GM06990 (cell line): ENCODE results near the gene CRYBG3.

Experiments
- DNase-seq: peaks from one replicate; pipeline ENCODE4 v3.0.0-alpha.2; 2011; ENCODE audit not compliant: insufficient read length; ENCODE audit errors: extremely low read depth
- H3K27me3 ChIP-seq: replicated peaks from 2 replicates; pipeline ENCODE4 v1.6.0; 2011; ENCODE audit warnings: low read length; ENCODE audit not compliant: control insufficient read depth, insufficient read depth
- H3K36me3 ChIP-seq: 2 replicates; pipeline ENCODE4 v1.5.1; 2011; ENCODE audit warnings: low read length; ENCODE audit not compliant: control insufficient read depth, insufficient read depth
- H3K4me3 ChIP-seq: replicated peaks from 2 replicates; pipeline ENCODE4 v1.5.1; 2011; ENCODE audit warnings: low read depth, mild to moderate bottlenecking, control low read depth, low read length
- CTCF ChIP-seq: IDR thresholded peaks from 2 replicates; pipeline ENCODE4 v1.5.1; 2011; ENCODE audit warnings: low read length, control low read depth, mild to moderate bottlenecking, inconsistent platforms; ENCODE audit not compliant: insufficient read depth, poor library complexity, severe bottlenecking

Gene CRYBG3

DNA sequence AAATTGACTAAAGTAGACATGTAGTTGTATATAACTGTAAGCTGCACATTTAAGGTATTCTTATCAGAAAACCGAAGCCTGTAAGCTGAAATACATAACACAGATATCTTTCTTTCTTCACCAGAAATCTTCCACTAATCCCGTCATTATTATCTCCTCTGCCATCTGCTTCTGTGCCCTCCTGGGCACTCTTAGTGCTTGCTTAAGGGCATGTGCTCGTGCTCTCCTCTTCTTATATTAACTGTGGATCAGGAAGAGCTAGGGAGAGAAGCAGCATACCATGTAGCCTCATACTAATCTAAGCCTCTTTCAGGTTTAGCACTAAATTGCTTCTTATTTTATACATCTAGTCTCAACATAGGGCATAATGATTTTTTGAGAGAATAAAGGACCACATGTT is 89.6 kb downstream of the CRYBG3 start:
- Histone ChIP-seq H3K4me3 (no peak overlapping the region), H3K27me3 (no peaks in the 10 kb centered on the region), H3K36me3 (no peaks in the 10 kb centered on the region)
- no peak for TF ChIP-seq CTCF
- no peak for DNase-seq

DNA sequence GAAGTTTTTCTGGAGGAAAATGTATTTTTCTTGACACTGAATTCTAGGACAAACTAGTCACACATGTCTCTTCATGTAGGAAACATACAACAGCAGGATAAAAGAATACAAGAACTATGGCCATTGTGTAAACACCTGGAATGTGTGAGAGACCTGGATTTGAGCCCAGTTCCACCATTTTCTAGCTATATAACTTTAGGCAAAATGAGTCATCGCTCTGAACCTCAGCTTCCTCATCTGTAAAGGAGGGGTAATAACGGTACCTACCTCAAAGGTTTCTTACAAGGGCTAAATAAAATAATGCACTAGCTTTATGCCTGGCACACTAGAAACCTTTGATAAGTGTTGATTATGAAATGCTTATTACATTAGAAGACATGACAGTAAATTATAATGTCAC is 92.6 kb downstream of the CRYBG3 start:
- Histone ChIP-seq H3K27me3 (no peaks in the 10 kb centered on the region), H3K4me3 (no peak overlapping the region), H3K36me3 (no peaks in the 10 kb centered on the region)
- TF ChIP-seq CTCF: no peak
- DNase-seq: no peak

GRCh38 chr3:97916576-97916975 is 94.8 kb downstream of the CRYBG3 start:
- no peak for DNase-seq
- Histone ChIP-seq H3K4me3 (no peak overlapping the region), H3K27me3 (no peaks in the 10 kb centered on the region), H3K36me3 (no peaks in the 10 kb centered on the region)
- no peak for TF ChIP-seq CTCF

- TF ChIP-seq CTCF: no peak
- DNase-seq: no peak
Observed at GRCh38 chr3:97917813-97918536, 96.2 kb downstream of the CRYBG3 start.

DNA sequence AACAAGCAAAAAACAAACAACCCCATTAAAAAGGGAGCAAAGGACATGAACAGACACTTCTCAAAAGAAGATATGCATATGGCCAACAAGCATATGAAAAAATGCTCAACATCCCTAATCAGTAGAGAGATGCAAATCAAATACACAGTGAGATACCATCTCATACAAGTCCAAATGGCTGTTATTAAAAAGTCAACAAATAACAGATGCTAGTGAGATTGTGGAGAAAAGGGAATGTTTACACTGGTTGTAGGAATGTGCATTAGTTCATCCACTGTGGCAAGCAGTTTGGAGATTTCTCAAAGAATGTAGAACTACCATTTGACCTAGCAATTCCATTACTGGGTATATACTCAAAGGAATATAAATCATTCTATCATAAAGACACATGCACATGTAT is 105.9 kb downstream of the CRYBG3 start:
- Histone ChIP-seq H3K27me3 (no peaks in the 10 kb centered on the region), H3K36me3 (no peaks in the 10 kb centered on the region; the same call in 1 of the 2 replicates), H3K4me3 (no peak overlapping the region)
- TF ChIP-seq CTCF: no peak
- no peak for DNase-seq

More at GRCh38 chr3:97917813-97918536, 96.2 kb downstream of the CRYBG3 start:
- Histone ChIP-seq H3K27me3 (no peaks in the 10 kb centered on the region), H3K36me3 (no peaks in the 10 kb centered on the region), H3K4me3 (no peak overlapping the region)
